HEK293 (cell line): ENCODE measurements around the gene MYEF2.

Source experiments
- CTCF ChIA-PET: fragments of 350-600 bp; formaldehyde crosslinking; extraction: SDS; loops from one replicate; lab custom pipeline; 2021; ENCODE audit warnings: antibody characterized with exemption; lab: Yijun Ruan, JAX
- POLR2A ChIA-PET: fragments of 300-600 bp; formaldehyde crosslinking; extraction: SDS; loops from one replicate; lab custom pipeline; 2020; ENCODE audit warnings: antibody characterized with exemption, inconsistent platforms; lab: Yijun Ruan, JAX
- H3K27ac ChIP-seq: fragments of 200-500 bp; sonication (Bioruptor generic); 2 replicates; pipeline ENCODE4 v1.5.1; 2014; ENCODE audit warnings: low read depth, low read length, control low read depth, inconsistent platforms; ENCODE audit errors: extremely low read depth
- H3K36me3 ChIP-seq, 2 experiments: fragments of 200-500 bp in 1 of 2; sonication (Bioruptor generic) in 1 of 2; 1 replicate in 1 of 2; 2 replicates in 1 of 2; pipeline ENCODE4 v1.5.1; 2014 to 2017; ENCODE audit warnings: inconsistent platforms in 2 of 2, low read length in 2 of 2; ENCODE audit not compliant: control insufficient read depth in 2 of 2, insufficient read depth in 1 of 2
- H3K4me1 ChIP-seq: fragments of 200-500 bp; sonication (Bioruptor generic); 2 replicates; pipeline ENCODE4 v1.5.1; 2014; ENCODE audit warnings: mild to moderate bottlenecking, low read length, inconsistent platforms; ENCODE audit not compliant: control insufficient read depth, insufficient read depth
- H3K4me3 ChIP-seq: 2 replicates; pipeline ENCODE4 v1.5.1; 2011; ENCODE audit warnings: low read depth, mild to moderate bottlenecking, control low read depth, low read length, moderate library complexity
- H3K9me3 ChIP-seq: fragments of 200-500 bp; sonication (Bioruptor generic); 2 replicates; pipeline ENCODE4 v1.5.1; 2014; ENCODE audit warnings: low read depth, low read length, inconsistent platforms; ENCODE audit not compliant: control insufficient read depth, insufficient read depth
- GLI4 ChIP-seq: fragments of 450-650 bp; formaldehyde crosslinking; IDR thresholded peaks from 2 replicates; pipeline ENCODE4 v1.5.1; 2016; ENCODE audit warnings: missing biosample characterization, missing genetic modification characterization
- KLF17 ChIP-seq: fragments of 450-650 bp; formaldehyde crosslinking; IDR thresholded peaks from 2 replicates; pipeline ENCODE4 v1.5.1; 2016; ENCODE audit warnings: missing biosample characterization, missing genetic modification characterization
- OVOL3 ChIP-seq: fragments of 450-650 bp; formaldehyde crosslinking; IDR thresholded peaks from 2 replicates; pipeline ENCODE4 v1.5.1; 2016; ENCODE audit warnings: missing biosample characterization, missing genetic modification characterization
- PRDM4 ChIP-seq: fragments of 450-650 bp; formaldehyde crosslinking; IDR thresholded peaks from 2 replicates; pipeline ENCODE4 v1.5.1; 2017; ENCODE audit warnings: missing biosample characterization, missing genetic modification characterization
- ZBTB10 ChIP-seq: fragments of 450-650 bp; formaldehyde crosslinking; IDR thresholded peaks from 2 replicates; pipeline ENCODE4 v1.5.1; 2016; ENCODE audit warnings: missing biosample characterization, missing genetic modification characterization
- ZBTB20 ChIP-seq: fragments of 450-650 bp; formaldehyde crosslinking; IDR thresholded peaks from 2 replicates; pipeline ENCODE4 v1.5.1; 2016; ENCODE audit warnings: missing biosample characterization, missing genetic modification characterization
- ZBTB8A ChIP-seq: fragments of 450-650 bp; formaldehyde crosslinking; IDR thresholded peaks from 2 replicates; pipeline ENCODE4 v1.5.1; 2016; ENCODE audit warnings: missing biosample characterization, missing genetic modification characterization
- ZNF148 ChIP-seq: fragments of 450-650 bp; formaldehyde crosslinking; IDR thresholded peaks from 2 replicates; pipeline ENCODE4 v1.5.0; 2017; ENCODE audit warnings: missing biosample characterization, missing genetic modification characterization, borderline replicate concordance
- ZNF184 ChIP-seq: fragments of 450-650 bp; IDR thresholded peaks from 2 replicates; pipeline ENCODE4 v1.5.1; 2018; ENCODE audit warnings: missing biosample characterization, mild to moderate bottlenecking, missing genetic modification characterization
- ZNF37A ChIP-seq: fragments of 450-650 bp; IDR thresholded peaks from 2 replicates; pipeline ENCODE4 v1.5.1; 2018; ENCODE audit warnings: missing biosample characterization, missing genetic modification characterization
- ZNF398 ChIP-seq: fragments of 450-650 bp; formaldehyde crosslinking; IDR thresholded peaks from 2 replicates; pipeline ENCODE4 v1.5.1; 2017; ENCODE audit warnings: missing biosample characterization, missing genetic modification characterization
- ZNF423 ChIP-seq: fragments of 450-650 bp; formaldehyde crosslinking; IDR thresholded peaks from 2 replicates; pipeline ENCODE4 v1.5.1; 2016; ENCODE audit warnings: missing biosample characterization, missing genetic modification characterization
- ZNF426 ChIP-seq: fragments of 450-650 bp; formaldehyde crosslinking; IDR thresholded peaks from 2 replicates; pipeline ENCODE4 v1.5.1; 2017; ENCODE audit warnings: missing biosample characterization, missing genetic modification characterization, mild to moderate bottlenecking, inconsistent platforms, moderate library complexity
- ZNF580 ChIP-seq: fragments of 450-650 bp; formaldehyde crosslinking; IDR thresholded peaks from 2 replicates; pipeline ENCODE4 v1.5.1; 2016; ENCODE audit warnings: missing biosample characterization, missing genetic modification characterization
- ZNF830 ChIP-seq: fragments of 450-650 bp; IDR thresholded peaks from 2 replicates; pipeline ENCODE4 v1.5.0; 2018; ENCODE audit warnings: missing biosample characterization, missing genetic modification characterization, low read depth, mild to moderate bottlenecking, moderate library complexity
- ZSCAN16 ChIP-seq: fragments of 450-650 bp; formaldehyde crosslinking; IDR thresholded peaks from 2 replicates; pipeline ENCODE4 v1.5.1; 2016; ENCODE audit warnings: missing biosample characterization, missing genetic modification characterization
- ZSCAN4 ChIP-seq: fragments of 450-650 bp; formaldehyde crosslinking; IDR thresholded peaks from 2 replicates; pipeline ENCODE4 v1.5.1; 2017; ENCODE audit warnings: missing biosample characterization, missing genetic modification characterization

Gene MYEF2

GRCh38 chr15:48205981-48206380 lies 27.9 kb upstream of the MYEF2 start, which contains the start of gene SLC12A1:
TSS of gene SLC12A1 (plus strand) at chr15:48206302. CDS start at chr15:48207720, 1,418 bp downstream.
- CTCF ChIA-PET: no interaction called here
- POLR2A ChIA-PET: no interaction called here
- H3K4me1 ChIP-seq: no peaks in the 10 kb centered on the region
- TF ChIP-seq ZNF423 (no peak), GLI4 (tag by site-specific recombination) (no peak), ZNF184 (tag by site-specific recombination) (no peak), KLF17 (tag by site-specific recombination) (no peak), ZNF148 (tag by site-specific recombination) (no peak), ZNF830 (tag by site-specific recombination) (no peak), ZSCAN4 (tag by site-specific recombination) (no peak), ZBTB20 (tag by site-specific recombination) (no peak), ZBTB8A (tag by site-specific recombination) (no peak)
- H3K27ac ChIP-seq: no peak within 1 kb of the TSS
- H3K9me3 ChIP-seq: no peaks in the 10 kb centered on the region
- no peak within 1 kb of the TSS for H3K4me3 ChIP-seq
- H3K36me3 ChIP-seq: no peaks in the 10 kb centered on the region

- ChIA-PET CTCF (no interaction called here), POLR2A (no interaction called here)
- Histone ChIP-seq H3K4me3 (no peak overlapping the region), H3K9me3 (no peaks in the 10 kb centered on the region), H3K4me1 (no peaks in the 10 kb centered on the region), H3K27ac (no peak overlapping the region), H3K36me3 (no peaks in the 10 kb centered on the region)
- TF ChIP-seq ZNF426 (no peak), ZSCAN16 (no peak), ZBTB10 (tag by site-specific recombination) (no peak), ZNF398 (tag by site-specific recombination) (no peak), ZNF37A (tag by site-specific recombination) (no peak), ZBTB20 (tag by site-specific recombination) (no peak), ZNF580 (no peak), OVOL3 (tag by site-specific recombination) (no peak), ZSCAN4 (tag by site-specific recombination) (no peak), PRDM4 (no peak)
Measured at GRCh38 chr15:48202068-48202467, 24.0 kb upstream of the MYEF2 start.
